ENCODE results near the gene GKN1. TPM values are rescaled to one million over a fixed set of nuclear protein-coding genes. Genes with fewer than 3 reads are reported as not detected.

GKN1 gene
- total RNA-seq, 1 donor from 2014 or later, result 0.37 TPM

DNA sequence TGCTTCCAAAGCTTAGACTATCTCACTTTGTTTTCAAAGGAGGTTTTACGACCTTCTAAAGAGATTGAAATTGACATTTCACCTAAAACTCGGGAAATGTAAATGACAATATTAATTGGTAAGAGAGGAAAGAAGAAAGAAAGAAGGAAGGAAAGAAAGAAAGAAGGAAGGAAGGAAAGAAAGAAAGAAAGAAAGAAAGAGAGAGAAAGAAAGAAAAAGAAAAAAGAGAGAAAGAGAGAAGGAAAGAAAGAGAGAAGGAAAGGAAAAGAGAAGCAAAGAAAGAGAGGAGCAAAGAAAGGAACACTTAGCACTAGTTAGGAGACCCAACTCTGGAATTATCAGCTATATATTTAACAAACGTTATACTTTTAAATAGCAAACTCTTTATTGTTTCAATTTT lies 3.7 kb downstream of the GKN1 start:
- no peak for DNase-seq (ENCODE audit: low spot score)
- H3K27me3 Mint-ChIP-seq (ENCODE audit: low read depth), result no peaks in the 10 kb centered on the region

DNA sequence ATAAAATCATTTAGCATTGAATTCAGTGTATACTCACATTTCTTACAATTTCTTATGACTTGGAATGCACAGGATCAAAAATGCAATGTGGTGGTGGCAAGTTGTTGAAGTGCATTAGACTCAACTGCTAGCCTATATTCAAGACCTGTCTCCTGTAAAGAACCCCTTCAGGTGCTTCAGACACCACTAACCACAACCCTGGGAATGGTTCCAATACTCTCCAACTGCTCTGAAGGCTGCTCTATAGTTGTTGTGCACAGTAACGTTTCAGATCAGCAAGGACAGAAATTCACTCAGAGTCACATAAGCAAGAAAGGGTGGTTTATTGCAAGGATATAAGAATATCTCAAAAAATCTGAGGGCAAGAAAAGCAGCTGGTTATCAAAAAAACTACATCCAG lies 6.5 kb downstream of the GKN1 start:
- H3K4me3 Mint-ChIP-seq (ENCODE audit: unreplicated experiment), result no peak overlapping the region
- no peaks in the 10 kb centered on the region for H3K36me3 Mint-ChIP-seq (ENCODE audit: low read depth)
- TF ChIP-seq CTCF (IDR thresholded peaks at IDR 0.05), result no peak
- no peaks in the 10 kb centered on the region for H3K9me3 Mint-ChIP-seq (ENCODE audit: low read depth)
- no peaks in the 10 kb centered on the region for H3K4me1 Mint-ChIP-seq (ENCODE audit: low read depth)
- H3K27ac Mint-ChIP-seq (ENCODE audit: unreplicated experiment), result no peak overlapping the region
- no peak for DNase-seq (ENCODE audit: low spot score)
- no peaks in the 10 kb centered on the region for H3K27me3 Mint-ChIP-seq (ENCODE audit: low read depth)

More for the DNA sequence above, 3.7 kb downstream of the GKN1 start:
- H3K4me3 Mint-ChIP-seq (ENCODE audit: unreplicated experiment), result no peak overlapping the region
- TF ChIP-seq CTCF (IDR thresholded peaks at IDR 0.05), result no peak
- no peaks in the 10 kb centered on the region for H3K36me3 Mint-ChIP-seq (ENCODE audit: low read depth)
- H3K4me1 Mint-ChIP-seq (ENCODE audit: low read depth), result peaks cover 27% of the 10 kb centered on the region
- no peak overlapping the region for H3K27ac Mint-ChIP-seq (ENCODE audit: unreplicated experiment)
- H3K9me3 Mint-ChIP-seq (ENCODE audit: low read depth), result no peaks in the 10 kb centered on the region

GRCh38 chr2:68987021-68987503 lies 12.6 kb downstream of the GKN1 start:
- Mint-ChIP-seq H3K4me1 (ENCODE audit: low read depth) (no peaks in the 10 kb centered on the region), H3K27ac (ENCODE audit: unreplicated experiment) (no peak overlapping the region)
- no peak for TF ChIP-seq CTCF (IDR thresholded peaks at IDR 0.05)

GRCh38 chr2:68989035-68989434 lies 14.6 kb downstream of the GKN1 start:
- Mint-ChIP-seq H3K36me3 (ENCODE audit: low read depth) (no peaks in the 10 kb centered on the region), H3K4me1 (ENCODE audit: low read depth) (no peaks in the 10 kb centered on the region)

More at GRCh38 chr2:68987021-68987503, 12.6 kb downstream of the GKN1 start:
- DNase-seq (ENCODE audit: low spot score), result no peak
- no peak overlapping the region for H3K4me3 Mint-ChIP-seq (ENCODE audit: unreplicated experiment)
- H3K36me3 Mint-ChIP-seq (ENCODE audit: low read depth), result no peaks in the 10 kb centered on the region
- H3K9me3 Mint-ChIP-seq (ENCODE audit: low read depth), result no peaks in the 10 kb centered on the region
- no peaks in the 10 kb centered on the region for H3K27me3 Mint-ChIP-seq (ENCODE audit: low read depth)

DNA sequence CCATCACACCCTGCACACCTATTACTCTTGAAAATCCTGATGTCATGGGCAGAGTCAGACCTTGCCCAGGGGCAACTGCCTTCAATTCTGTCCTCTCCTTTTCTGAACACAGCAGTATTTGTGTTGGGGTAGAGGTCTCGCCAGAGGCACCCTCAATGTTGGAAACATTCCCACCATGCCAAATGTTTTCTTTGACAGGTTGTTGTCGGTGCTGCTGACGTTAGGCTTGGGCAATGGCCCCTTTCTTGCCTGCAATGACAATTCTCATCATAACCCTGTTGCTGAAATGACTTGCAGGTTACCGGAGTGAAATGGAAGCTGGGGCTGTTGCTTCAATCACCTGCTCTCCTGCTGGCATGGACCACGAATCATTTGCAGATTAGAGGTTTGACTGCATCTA lies 17.9 kb downstream of the GKN1 start:
- Mint-ChIP-seq H3K36me3 (ENCODE audit: low read depth) (no peaks in the 10 kb centered on the region), H3K27ac (ENCODE audit: unreplicated experiment) (no peak overlapping the region), H3K4me3 (ENCODE audit: unreplicated experiment) (no peak overlapping the region), H3K9me3 (ENCODE audit: low read depth) (no peaks in the 10 kb centered on the region), H3K27me3 (ENCODE audit: low read depth) (no peaks in the 10 kb centered on the region), H3K4me1 (ENCODE audit: low read depth) (peaks cover 24% of the 10 kb centered on the region)
- DNase-seq (ENCODE audit: low spot score), result no peak
- no peak for TF ChIP-seq CTCF (IDR thresholded peaks at IDR 0.05)

More at GRCh38 chr2:68989035-68989434, 14.6 kb downstream of the GKN1 start:
- Mint-ChIP-seq H3K9me3 (ENCODE audit: low read depth) (no peaks in the 10 kb centered on the region), H3K27me3 (ENCODE audit: low read depth) (no peaks in the 10 kb centered on the region), H3K27ac (ENCODE audit: unreplicated experiment) (no peak overlapping the region), H3K4me3 (ENCODE audit: unreplicated experiment) (no peak overlapping the region)
- TF ChIP-seq CTCF (IDR thresholded peaks at IDR 0.05), result no peak
- DNase-seq (ENCODE audit: low spot score), result no peak

Data from chondrocyte (in vitro differentiated cells).